22Rv1 (cell line): Measurements from ENCODE around the gene SLX4IP.
"Not testable (repeated sequence)": the region's sequence is repeated elsewhere in the genome, so short reads cannot be mapped to it uniquely, and the experiment has no call there.

Source experiments
- H3K27ac ChIP-seq: fragments of 450-650 bp; 2 replicates; pipeline ENCODE4 v1.5.1; 2017
- CTCF ChIP-seq: fragments of 450-650 bp; IDR thresholded peaks from 2 replicates; pipeline ENCODE4 v1.5.1; 2017; ENCODE audit warnings: mild to moderate bottlenecking
- ZFX ChIP-seq: fragments of 450-650 bp; IDR thresholded peaks from 2 replicates; pipeline ENCODE4 v1.6.1; 2017; ENCODE audit warnings: antibody characterized with exemption, borderline replicate concordance

SLX4IP gene

GRCh38 chr20:10434832-10435812 lies at the start of gene SLX4IP:
Gene SLX4IP (plus strand): TSS chr20:10435305. CDS start chr20:10458205, 22,900 bp downstream.
- H3K27ac ChIP-seq = peak within 1 kb of the TSS; percentile 92
- no peak for TF ChIP-seq CTCF
- no peak for TF ChIP-seq ZFX

- H3K27ac ChIP-seq = no peak overlapping the region
- TF ChIP-seq ZFX (no peak), CTCF (no peak)
Observed at GRCh38 chr20:10385850-10386544, 49.1 kb upstream of the SLX4IP start.

- no peak for TF ChIP-seq CTCF
- TF ChIP-seq ZFX = no peak
- H3K27ac ChIP-seq = no peak overlapping the region
Observed at GRCh38 chr20:10387686-10388085, 47.4 kb upstream of the SLX4IP start.

GRCh38 chr20:10388597-10388996 lies 46.5 kb upstream of the SLX4IP start:
- no peak overlapping the region for H3K27ac ChIP-seq
- TF ChIP-seq ZFX = no peak
- no peak for TF ChIP-seq CTCF

GRCh38 chr20:10390709-10391108 lies 44.4 kb upstream of the SLX4IP start:
- no peak overlapping the region for H3K27ac ChIP-seq

GRCh38 chr20:10394752-10395151 lies 40.4 kb upstream of the SLX4IP start:
- not testable (repeated sequence) for H3K27ac ChIP-seq

More at GRCh38 chr20:10390709-10391108, 44.4 kb upstream of the SLX4IP start:
- TF ChIP-seq CTCF = no peak
- TF ChIP-seq ZFX = no peak

GRCh38 chr20:10398834-10399369 lies 36.2 kb upstream of the SLX4IP start:
- H3K27ac ChIP-seq = no peak overlapping the region
- no peak for TF ChIP-seq CTCF
- no peak for TF ChIP-seq ZFX
